PFSK-1 (cell line): ENCODE measurements around the gene DLG4.

Experiments
- FOXP2 ChIP-seq: optimal IDR thresholded peaks from 2 replicates; pipeline ENCODE3; 2011; ENCODE audit warnings: borderline replicate concordance, control low read depth, inconsistent platforms; ENCODE audit not compliant: insufficient read depth; ENCODE audit errors: extremely low read length, extremely low read depth
- POLR2AphosphoS5 ChIP-seq: IDR thresholded peaks from 2 replicates; pipeline ENCODE4 v1.6.1; 2012; ENCODE audit warnings: low read depth, mild to moderate bottlenecking, control low read depth, low read length, moderate library complexity
- SIN3A ChIP-seq: IDR thresholded peaks from 2 replicates; pipeline ENCODE4 v1.6.1; 2012; ENCODE audit warnings: mild to moderate bottlenecking, low read length, moderate library complexity, borderline replicate concordance; ENCODE audit not compliant: insufficient read depth
- TAF1 ChIP-seq: IDR thresholded peaks from 2 replicates; pipeline ENCODE4 v1.6.1; 2012; ENCODE audit warnings: low read length, control low read depth, borderline replicate concordance; ENCODE audit not compliant: insufficient read depth
- TF ChIP-seq, protein P1 (sequence below), 2 experiments: IDR thresholded peaks; 2 replicates each; pipeline versions ENCODE4 v1.6.1 to v1.8.0; 2011 to 2012; ENCODE audit warnings: low read depth in 2 of 2, low read length in 2 of 2, control low read depth in 1 of 2, inconsistent platforms in 1 of 2, mild to moderate bottlenecking in 1 of 2, moderate library complexity in 1 of 2; ENCODE audit not compliant: insufficient read depth in 1 of 2

Gene DLG4

DNA sequence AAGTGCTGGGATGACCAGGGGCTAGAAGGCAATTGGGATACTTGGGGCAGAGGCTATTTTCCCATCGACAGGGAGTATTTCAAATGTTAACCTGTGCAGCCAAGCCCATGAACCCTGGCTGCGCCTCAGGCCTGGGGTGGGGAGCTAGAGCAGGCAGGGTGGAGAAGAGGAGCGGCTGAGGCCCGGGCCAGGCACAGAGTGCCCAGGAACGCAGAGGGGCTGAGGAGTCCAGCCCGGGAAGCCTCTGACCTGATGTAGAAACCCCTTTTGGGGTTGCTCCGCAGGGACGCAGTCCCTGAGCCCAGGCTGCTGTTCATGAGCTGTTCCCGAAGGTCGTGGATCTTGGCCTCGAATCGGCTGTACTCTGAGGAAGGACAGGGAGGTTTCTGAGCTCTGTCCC, 23.7 kb downstream of the DLG4 start:
- TF ChIP-seq SIN3A: no peak
- TF ChIP-seq FOXP2: no peak
- TF ChIP-seq POLR2AphosphoS5: no peak
- TF ChIP-seq, protein P1, sequence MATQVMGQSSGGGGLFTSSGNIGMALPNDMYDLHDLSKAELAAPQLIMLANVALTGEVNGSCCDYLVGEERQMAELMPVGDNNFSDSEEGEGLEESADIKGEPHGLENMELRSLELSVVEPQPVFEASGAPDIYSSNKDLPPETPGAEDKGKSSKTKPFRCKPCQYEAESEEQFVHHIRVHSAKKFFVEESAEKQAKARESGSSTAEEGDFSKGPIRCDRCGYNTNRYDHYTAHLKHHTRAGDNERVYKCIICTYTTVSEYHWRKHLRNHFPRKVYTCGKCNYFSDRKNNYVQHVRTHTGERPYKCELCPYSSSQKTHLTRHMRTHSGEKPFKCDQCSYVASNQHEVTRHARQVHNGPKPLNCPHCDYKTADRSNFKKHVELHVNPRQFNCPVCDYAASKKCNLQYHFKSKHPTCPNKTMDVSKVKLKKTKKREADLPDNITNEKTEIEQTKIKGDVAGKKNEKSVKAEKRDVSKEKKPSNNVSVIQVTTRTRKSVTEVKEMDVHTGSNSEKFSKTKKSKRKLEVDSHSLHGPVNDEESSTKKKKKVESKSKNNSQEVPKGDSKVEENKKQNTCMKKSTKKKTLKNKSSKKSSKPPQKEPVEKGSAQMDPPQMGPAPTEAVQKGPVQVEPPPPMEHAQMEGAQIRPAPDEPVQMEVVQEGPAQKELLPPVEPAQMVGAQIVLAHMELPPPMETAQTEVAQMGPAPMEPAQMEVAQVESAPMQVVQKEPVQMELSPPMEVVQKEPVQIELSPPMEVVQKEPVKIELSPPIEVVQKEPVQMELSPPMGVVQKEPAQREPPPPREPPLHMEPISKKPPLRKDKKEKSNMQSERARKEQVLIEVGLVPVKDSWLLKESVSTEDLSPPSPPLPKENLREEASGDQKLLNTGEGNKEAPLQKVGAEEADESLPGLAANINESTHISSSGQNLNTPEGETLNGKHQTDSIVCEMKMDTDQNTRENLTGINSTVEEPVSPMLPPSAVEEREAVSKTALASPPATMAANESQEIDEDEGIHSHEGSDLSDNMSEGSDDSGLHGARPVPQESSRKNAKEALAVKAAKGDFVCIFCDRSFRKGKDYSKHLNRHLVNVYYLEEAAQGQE (IDR thresholded peaks at IDR 0.05; ENCODE audit: insufficient read depth in 1 of 2, low read depth in 2 of 2, low read length in 2 of 2): no peak
- TF ChIP-seq TAF1: no peak

DNA sequence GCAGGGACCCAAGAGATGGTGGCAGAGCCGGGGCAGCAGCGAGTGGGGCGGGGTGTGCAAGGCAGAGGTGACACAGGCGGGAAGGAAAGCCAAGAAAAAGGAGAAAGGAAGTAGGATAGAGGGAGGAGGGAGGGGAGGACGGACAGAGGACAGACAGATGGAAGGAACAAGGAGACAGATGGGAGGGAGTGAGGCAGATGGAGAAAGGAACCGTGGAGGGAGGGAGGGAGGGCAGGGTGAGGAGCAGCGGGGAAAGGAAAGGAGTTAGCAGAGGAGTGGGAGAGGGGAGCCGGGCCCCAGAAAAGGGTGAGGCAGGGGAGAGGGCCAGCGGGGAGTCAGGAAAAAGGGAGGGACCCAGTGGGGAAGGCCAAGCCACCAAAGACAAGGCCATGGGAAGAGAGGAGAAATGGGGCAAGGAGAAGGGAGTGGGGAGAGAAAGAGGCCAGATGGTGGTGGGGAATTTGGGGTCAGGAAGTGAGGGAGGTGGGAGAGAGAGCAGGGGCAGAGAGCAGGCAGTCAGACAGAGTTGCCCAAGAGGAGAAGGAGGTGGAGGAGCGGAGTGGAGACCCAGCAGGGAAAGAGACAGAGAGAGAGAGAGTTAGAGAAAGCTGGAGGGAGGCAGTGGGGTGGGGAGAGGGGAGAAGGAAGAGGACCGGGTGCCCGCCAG, 27.2 kb downstream of the DLG4 start:
- no peak for TF ChIP-seq TAF1
- TF ChIP-seq SIN3A: no peak
- TF ChIP-seq POLR2AphosphoS5: no peak
- TF ChIP-seq FOXP2: no peak
- TF ChIP-seq, protein P1 (IDR thresholded peaks at IDR 0.05; ENCODE audit: insufficient read depth in 1 of 2, low read depth in 2 of 2, low read length in 2 of 2): no peak

DNA sequence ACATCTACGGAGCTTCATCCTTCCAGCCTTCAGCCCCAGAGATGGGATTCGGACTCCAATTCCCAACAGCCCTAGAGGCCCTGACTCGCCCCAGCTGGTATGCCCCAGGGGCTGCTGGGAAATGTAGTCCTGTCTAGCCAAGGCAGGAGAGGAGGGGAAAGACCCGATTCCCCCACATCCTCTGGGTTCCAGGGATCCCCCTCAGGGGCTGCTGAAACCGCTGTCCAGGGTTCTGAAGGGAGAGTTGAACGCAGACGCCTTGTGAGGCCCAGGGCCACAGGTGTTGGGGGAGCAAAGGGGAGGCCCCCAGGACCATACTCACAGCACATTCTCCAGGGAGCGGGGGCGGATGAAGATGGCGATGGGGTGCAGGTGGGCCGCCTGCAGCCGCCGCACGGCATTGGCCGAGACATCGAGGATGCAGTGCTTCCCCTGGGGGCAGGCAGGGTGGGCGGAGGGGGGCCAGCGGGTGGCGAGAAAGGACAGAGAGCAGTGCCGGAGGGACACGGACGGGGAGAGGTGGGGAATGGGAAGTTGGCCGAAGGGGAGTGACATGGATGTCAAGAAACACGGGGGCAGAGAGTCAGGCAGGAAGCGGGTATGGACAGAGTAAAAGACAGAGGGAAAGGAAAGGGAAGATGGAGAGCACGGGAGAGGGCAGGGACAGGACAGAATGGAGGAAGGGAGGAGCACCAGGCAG, 27.9 kb downstream of the DLG4 start:
- no peak for TF ChIP-seq TAF1
- TF ChIP-seq, protein P1 (IDR thresholded peaks at IDR 0.05; ENCODE audit: insufficient read depth in 1 of 2, low read depth in 2 of 2, low read length in 2 of 2): peak; percentile 71 to 87

DNA sequence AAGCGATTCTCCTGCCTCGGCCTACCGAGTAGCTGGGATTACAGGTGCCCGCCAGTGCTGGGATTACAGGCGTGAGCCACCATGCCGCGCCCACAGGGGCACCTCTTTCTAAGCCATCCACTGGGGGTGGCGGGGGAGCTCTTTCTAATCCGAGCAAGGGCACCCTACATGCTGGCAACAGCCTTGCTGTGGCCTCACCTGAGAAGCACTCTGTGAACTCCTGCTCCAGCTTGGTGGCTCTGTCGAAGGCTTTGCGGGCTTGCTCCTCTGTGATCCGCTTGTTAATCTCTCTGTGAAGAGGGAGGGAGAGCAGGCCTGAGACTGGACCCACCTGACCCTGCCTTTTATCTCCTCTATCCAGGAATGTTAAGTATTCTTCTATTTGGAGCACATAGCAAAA, 28.6 kb downstream of the DLG4 start:
- TF ChIP-seq POLR2AphosphoS5 (no peak), TAF1 (no peak), SIN3A (no peak), FOXP2 (no peak)

DNA sequence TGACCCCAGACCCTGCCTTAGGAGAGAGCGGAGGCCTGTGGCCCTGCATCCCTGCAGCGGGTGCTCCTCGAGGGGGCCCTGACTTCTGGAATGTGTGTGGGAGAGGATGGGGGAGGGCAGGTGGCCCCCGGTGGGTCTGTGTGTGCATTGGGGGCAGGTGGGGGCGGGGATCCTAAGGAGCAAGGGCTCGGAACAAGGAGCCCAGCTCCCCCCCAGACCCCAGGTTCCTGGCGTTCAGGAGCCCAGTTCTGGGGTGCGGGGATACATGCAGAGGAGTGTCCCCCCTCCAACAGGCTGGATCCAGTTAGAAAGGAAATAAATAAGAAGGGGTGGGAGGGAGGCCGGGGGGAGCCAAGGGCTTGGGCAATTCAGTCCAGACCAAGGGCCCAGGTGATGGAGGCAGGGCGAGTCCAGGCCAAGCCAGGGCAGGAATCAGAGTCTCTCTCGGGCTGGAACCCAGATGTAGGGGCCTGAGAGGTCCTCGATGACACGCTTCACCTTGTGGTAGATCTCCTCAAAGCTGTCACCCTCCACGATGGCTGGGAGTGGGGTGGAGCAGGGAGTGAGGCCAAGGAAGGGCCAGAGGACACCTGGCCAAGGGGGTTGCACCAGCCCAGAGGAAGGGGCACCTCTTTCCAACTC, 29.2 kb downstream of the DLG4 start:
- TF ChIP-seq TAF1 (no peak), SIN3A (no peak), FOXP2 (no peak), POLR2AphosphoS5 (no peak)
- TF ChIP-seq, protein P1 (IDR thresholded peaks at IDR 0.05; ENCODE audit: insufficient read depth in 1 of 2, low read depth in 2 of 2, low read length in 2 of 2): no peak
